BJ (cell line): Measurements from ENCODE around the gene EHMT2. TPM values are rescaled to one million over a fixed set of nuclear protein-coding genes. Genes with fewer than 3 reads are reported as not detected.
"Not testable (repeated sequence)": the region's sequence is repeated elsewhere in the genome, so short reads cannot be mapped to it uniquely, and the experiment has no call there.

Experiments used
- CTCF ChIA-PET: fragments of 350-600 bp; formaldehyde crosslinking; extraction: SDS; loops from one replicate; lab custom pipeline; 2021; ENCODE audit warnings: antibody characterized with exemption, inconsistent platforms; lab: Yijun Ruan, JAX
- POLR2A ChIA-PET: fragments of 300-600 bp; sonication (Branson Sonifier 250); formaldehyde crosslinking; extraction: SDS; loops from one replicate; lab custom pipeline; 2021; ENCODE audit warnings: antibody characterized with exemption; lab: Charles Lee
- DNase-seq: peaks from one replicate; pipeline ENCODE4 v3.0.0-alpha.2; 2011; ENCODE audit warnings: low read depth
- H3K27me3 ChIP-seq: 2 replicates; pipeline ENCODE4 v1.6.0; 2011; ENCODE audit warnings: low read length; ENCODE audit not compliant: control insufficient read depth, insufficient read depth
- H3K36me3 ChIP-seq: 2 replicates; pipeline ENCODE4 v1.5.1; 2011; ENCODE audit warnings: low read length; ENCODE audit not compliant: control insufficient read depth, insufficient read depth
- H3K4me3 ChIP-seq: 2 replicates; pipeline ENCODE4 v1.5.1; 2011; ENCODE audit warnings: low read depth, mild to moderate bottlenecking, control low read depth, low read length
- CTCF ChIP-seq: IDR thresholded peaks from 2 replicates; pipeline ENCODE4 v1.5.1; 2011; ENCODE audit warnings: low read depth, mild to moderate bottlenecking, control low read depth, inconsistent platforms, low read length, moderate library complexity; ENCODE audit not compliant: insufficient read depth
- polyA plus RNA-seq: library from polyadenylated mRNA; depleted of rRNA; stranded (reverse); fragments of >200 nt; gene quantifications from 2 replicates; pipeline ENCODE4 v1.2.3, GENCODE V29; 2011

Gene EHMT2
- polyA plus RNA-seq, 1 experiment, result 32.8 TPM

GRCh38 chr6:31933537-31933936 lies 36.0 kb upstream of the EHMT2 start:
- DNase-seq, result no peak
- TF ChIP-seq CTCF, result no peak
- no peaks in the 10 kb centered on the region for H3K36me3 ChIP-seq
- H3K4me3 ChIP-seq, result no peak overlapping the region
- ChIA-PET POLR2A (no interaction called here), CTCF (no interaction called here)
- no peaks in the 10 kb centered on the region; the same call in 1 of the 2 replicates for H3K27me3 ChIP-seq

- CTCF ChIA-PET, H3K36me3 ChIP-seq, H3K27me3 ChIP-seq, H3K4me3 ChIP-seq, DNase-seq, POLR2A ChIA-PET: not testable (repeated sequence)
Measured at GRCh38 chr6:31932137-31932536, 34.6 kb upstream of the EHMT2 start.

- no peaks in the 10 kb centered on the region for H3K36me3 ChIP-seq
- ChIA-PET POLR2A (no interaction called here), CTCF (interaction anchor here (2.0 kb wide), 2 partner anchors 9 to 21 kb away, joined by 5 to 7 read pairs; no protein-coding TSS in a partner anchor)
- DNase-seq, result no peak
- no peak for TF ChIP-seq CTCF
- H3K27me3 ChIP-seq, result no peaks in the 10 kb centered on the region; the same call in 1 of the 2 replicates
- no peak overlapping the region for H3K4me3 ChIP-seq
Measured at GRCh38 chr6:31930962-31931361, 33.5 kb upstream of the EHMT2 start.

GRCh38 chr6:31928672-31928939 lies 31.1 kb upstream of the EHMT2 start:
- H3K27me3 ChIP-seq, result no peaks in the 10 kb centered on the region; the same call in 1 of the 2 replicates
- H3K4me3 ChIP-seq, result no peak overlapping the region
- POLR2A ChIA-PET, result no interaction called here
- H3K36me3 ChIP-seq, result no peaks in the 10 kb centered on the region
- DNase-seq, result no peak
- TF ChIP-seq CTCF, result no peak
- CTCF ChIA-PET, result no interaction called here

GRCh38 chr6:31927863-31928671 lies 30.6 kb upstream of the EHMT2 start:
- no peak for DNase-seq
- no peak for TF ChIP-seq CTCF
- Histone ChIP-seq H3K27me3 (no peaks in the 10 kb centered on the region; the same call in 1 of the 2 replicates), H3K36me3 (no peaks in the 10 kb centered on the region), H3K4me3 (no peak overlapping the region)
- CTCF ChIA-PET, result no interaction called here
- POLR2A ChIA-PET, result interaction anchor here (0.6 kb wide), 1 partner anchor 264 kb away, joined by 3 read pairs; no protein-coding TSS in a partner anchor
